Esophagus squamous epithelium (tissue), 4 donors: ENCODE results near the gene FGD2.

Experiments
- POLR2A ChIP-seq, 4 donors: fragments of 450-650 bp; IDR thresholded peaks; one replicate each; pipeline ENCODE4 v1.6.1; 2017; ENCODE audit warnings: antibody characterized with exemption in 4 of 4, mild to moderate bottlenecking in 4 of 4, moderate library complexity in 3 of 4
- TF ChIP-seq, protein P1 (sequence below), 6 experiments: fragments of 450-650 bp in 4 of 6; fragments of 200-600 bp in 2 of 6; sonication (generic) in 2 of 6; IDR thresholded peaks; one replicate each; pipeline ENCODE4 v1.5.1; 2016 to 2019; ENCODE audit warnings: antibody characterized with exemption in 6 of 6, mild to moderate bottlenecking in 4 of 6, moderate library complexity in 4 of 6

DNA sequence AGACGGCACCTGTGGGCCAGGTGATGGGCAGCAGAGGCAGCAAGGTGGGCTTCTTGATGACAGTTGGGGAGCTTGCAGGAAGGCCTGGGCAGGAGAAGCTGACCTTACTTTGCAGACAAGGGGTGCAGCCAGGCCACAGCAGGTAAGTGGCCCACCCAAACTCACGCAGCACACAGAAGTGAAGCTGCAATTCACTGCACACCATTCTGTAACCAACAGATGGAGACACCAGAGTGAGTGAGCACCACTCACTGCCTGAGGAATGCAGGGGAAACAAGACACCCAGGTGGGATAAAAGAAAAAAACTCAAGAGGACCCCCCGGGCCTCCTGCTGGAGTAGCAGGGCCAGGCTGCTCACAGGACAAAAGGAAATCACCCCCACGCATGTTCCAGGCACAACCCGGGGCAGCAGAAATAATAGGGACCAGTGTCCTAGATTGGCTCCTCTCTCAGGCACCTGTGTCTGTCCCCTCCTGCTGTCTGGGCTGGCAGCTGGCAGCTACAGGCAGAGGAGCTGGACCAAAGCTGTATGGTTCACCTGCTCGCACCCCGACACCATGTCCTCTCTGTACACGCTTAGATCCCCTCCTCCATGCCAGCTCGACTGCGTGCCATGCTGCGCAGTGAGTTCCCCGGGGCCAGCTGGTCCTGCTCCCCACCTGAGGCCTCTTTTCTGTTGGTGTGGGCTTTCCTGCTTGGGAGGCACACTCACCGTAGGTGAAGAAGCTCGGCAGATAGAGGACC lies 24.4 kb upstream of the FGD2 start:
- TF ChIP-seq, protein P1, sequence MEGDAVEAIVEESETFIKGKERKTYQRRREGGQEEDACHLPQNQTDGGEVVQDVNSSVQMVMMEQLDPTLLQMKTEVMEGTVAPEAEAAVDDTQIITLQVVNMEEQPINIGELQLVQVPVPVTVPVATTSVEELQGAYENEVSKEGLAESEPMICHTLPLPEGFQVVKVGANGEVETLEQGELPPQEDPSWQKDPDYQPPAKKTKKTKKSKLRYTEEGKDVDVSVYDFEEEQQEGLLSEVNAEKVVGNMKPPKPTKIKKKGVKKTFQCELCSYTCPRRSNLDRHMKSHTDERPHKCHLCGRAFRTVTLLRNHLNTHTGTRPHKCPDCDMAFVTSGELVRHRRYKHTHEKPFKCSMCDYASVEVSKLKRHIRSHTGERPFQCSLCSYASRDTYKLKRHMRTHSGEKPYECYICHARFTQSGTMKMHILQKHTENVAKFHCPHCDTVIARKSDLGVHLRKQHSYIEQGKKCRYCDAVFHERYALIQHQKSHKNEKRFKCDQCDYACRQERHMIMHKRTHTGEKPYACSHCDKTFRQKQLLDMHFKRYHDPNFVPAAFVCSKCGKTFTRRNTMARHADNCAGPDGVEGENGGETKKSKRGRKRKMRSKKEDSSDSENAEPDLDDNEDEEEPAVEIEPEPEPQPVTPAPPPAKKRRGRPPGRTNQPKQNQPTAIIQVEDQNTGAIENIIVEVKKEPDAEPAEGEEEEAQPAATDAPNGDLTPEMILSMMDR (IDR thresholded peaks at IDR 0.05): no peak
- no peak for TF ChIP-seq POLR2A (IDR thresholded peaks at IDR 0.05)
